ENCODE measurements around the gene FREM2. TPM values are rescaled to one million over a fixed set of nuclear protein-coding genes. Genes with fewer than 3 reads are reported as not detected.
A peak's percentile ranks its signal among the peaks of the same experiment; 100 is the strongest.

FREM2 gene
- total and polyA plus RNA-seq, 2 donors from 2014 or later = 3.6 to 16.9 TPM

DNA sequence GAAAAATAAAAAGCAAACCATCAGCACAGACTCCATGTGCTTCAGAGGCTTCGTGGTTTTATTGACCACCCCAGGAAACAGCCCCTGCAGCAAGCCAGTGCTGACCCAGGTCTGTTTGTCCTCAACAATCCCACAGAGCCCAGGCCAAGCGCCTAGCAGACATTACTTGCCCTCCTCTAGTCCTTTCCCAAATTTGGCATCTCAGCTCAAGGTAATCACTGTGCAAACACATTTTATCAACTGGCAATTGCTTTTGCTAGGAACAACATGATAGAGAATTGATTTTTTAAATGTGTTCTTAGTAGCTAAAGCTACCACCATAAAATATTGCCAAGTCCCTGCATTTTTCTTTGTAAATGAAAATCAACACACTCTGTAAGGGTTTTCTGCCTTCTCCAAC lies 182.0 kb downstream of the FREM2 start:
- FAIRE-seq = no peak
- TF ChIP-seq, protein P1, sequence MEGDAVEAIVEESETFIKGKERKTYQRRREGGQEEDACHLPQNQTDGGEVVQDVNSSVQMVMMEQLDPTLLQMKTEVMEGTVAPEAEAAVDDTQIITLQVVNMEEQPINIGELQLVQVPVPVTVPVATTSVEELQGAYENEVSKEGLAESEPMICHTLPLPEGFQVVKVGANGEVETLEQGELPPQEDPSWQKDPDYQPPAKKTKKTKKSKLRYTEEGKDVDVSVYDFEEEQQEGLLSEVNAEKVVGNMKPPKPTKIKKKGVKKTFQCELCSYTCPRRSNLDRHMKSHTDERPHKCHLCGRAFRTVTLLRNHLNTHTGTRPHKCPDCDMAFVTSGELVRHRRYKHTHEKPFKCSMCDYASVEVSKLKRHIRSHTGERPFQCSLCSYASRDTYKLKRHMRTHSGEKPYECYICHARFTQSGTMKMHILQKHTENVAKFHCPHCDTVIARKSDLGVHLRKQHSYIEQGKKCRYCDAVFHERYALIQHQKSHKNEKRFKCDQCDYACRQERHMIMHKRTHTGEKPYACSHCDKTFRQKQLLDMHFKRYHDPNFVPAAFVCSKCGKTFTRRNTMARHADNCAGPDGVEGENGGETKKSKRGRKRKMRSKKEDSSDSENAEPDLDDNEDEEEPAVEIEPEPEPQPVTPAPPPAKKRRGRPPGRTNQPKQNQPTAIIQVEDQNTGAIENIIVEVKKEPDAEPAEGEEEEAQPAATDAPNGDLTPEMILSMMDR (IDR thresholded peaks at IDR 0.05; ENCODE audit: borderline replicate concordance, extremely low read depth, insufficient read depth) = no peak
- DNase-seq = no peak

DNA sequence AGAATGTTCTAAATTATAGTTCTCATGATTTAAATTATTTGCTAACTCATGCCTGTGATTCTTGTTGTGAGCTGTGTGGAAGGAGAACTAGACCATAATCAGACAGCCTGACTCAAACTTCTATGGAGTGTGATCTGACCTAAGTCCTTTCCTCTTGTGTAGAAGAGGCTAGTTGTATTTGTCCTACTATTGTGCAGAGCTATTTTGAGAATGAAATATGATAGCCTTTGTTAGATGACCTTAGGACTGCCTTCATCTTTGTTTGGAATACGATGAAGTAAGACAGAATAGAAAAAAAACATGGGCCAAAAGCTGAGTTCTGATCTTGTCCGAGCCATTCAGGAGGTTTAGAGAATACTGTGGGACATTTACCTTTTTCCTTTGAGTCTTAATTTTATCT lies 184.4 kb downstream of the FREM2 start:
- no peak overlapping the region for H3K4me3 ChIP-seq (ENCODE audit: low read length in 3 of 3)
- no peaks in the 10 kb centered on the region for H3K27me3 ChIP-seq (ENCODE audit: control insufficient read depth, insufficient read depth, low read length)
- H3K4me1 ChIP-seq (ENCODE audit: control insufficient read depth in 2 of 3, insufficient read depth in 2 of 3, low read depth in 1 of 3, low read length in 3 of 3) = peaks cover 0 to 4% (median 0%) of the 10 kb centered on the region in 3 donors
- no peak for FAIRE-seq
- H3K9ac ChIP-seq (ENCODE audit: low read length in 3 of 3) = no peak overlapping the region
- no peak overlapping the region for H3K27ac ChIP-seq (ENCODE audit: low read depth in 2 of 2, low read length in 2 of 2)
- H3K9me3 ChIP-seq (ENCODE audit: control insufficient read depth in 2 of 3, insufficient read depth in 1 of 3, low read length in 3 of 3) = no peaks in the 10 kb centered on the region
- no peak for DNase-seq
- peaks cover 0 to 4% (median 3%) of the 10 kb centered on the region in 3 donors for H3K36me3 ChIP-seq (ENCODE audit: control insufficient read depth in 2 of 3, insufficient read depth in 3 of 3, low read length in 3 of 3)
- intact Hi-C loops (cut with DNase I) = no loop called here
- TF ChIP-seq, protein P1 (IDR thresholded peaks at IDR 0.05; ENCODE audit: borderline replicate concordance, extremely low read depth, insufficient read depth) = no peak

More for the DNA sequence above, 182.0 kb downstream of the FREM2 start:
- no peak overlapping the region for H3K4me3 ChIP-seq (ENCODE audit: low read length in 3 of 3)
- no peak overlapping the region for H3K9ac ChIP-seq (ENCODE audit: low read length in 3 of 3)
- no peaks in the 10 kb centered on the region for H3K9me3 ChIP-seq (ENCODE audit: control insufficient read depth in 2 of 3, insufficient read depth in 1 of 3, low read length in 3 of 3)
- H3K27me3 ChIP-seq (ENCODE audit: control insufficient read depth, insufficient read depth, low read length) = no peaks in the 10 kb centered on the region
- intact Hi-C loops (cut with DNase I) = no loop called here
- H3K36me3 ChIP-seq (ENCODE audit: control insufficient read depth in 2 of 3, insufficient read depth in 3 of 3, low read length in 3 of 3) = peaks cover 0 to 8% (median 0%) of the 10 kb centered on the region in 3 donors
- no peak overlapping the region for H3K27ac ChIP-seq (ENCODE audit: low read depth in 2 of 2, low read length in 2 of 2)
- H3K4me1 ChIP-seq (ENCODE audit: control insufficient read depth in 2 of 3, insufficient read depth in 2 of 3, low read depth in 1 of 3, low read length in 3 of 3) = peaks cover 0 to 4% (median 3%) of the 10 kb centered on the region in 3 donors

DNA sequence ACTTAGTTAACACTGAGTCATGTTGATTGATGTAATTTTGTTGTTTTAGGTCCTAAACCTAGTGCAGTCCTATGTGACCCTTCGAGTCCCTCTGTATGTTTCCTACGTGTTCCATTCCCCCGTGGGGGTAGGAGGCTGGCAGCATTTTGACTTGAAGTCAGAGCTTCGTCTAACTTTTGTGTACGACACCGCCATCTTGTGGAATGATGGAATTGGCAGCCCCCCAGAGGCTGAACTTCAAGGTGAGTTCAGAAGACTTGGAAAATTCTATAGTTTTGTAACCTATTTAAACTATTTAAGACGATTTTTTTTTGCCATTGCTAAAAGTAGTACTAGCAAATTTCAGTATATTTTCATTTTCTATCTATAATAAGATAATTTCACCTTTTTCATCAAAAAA lies 185.8 kb downstream of the FREM2 start:
- Histone ChIP-seq H3K9ac (ENCODE audit: low read length in 3 of 3) (no peak overlapping the region), H3K4me1 (ENCODE audit: control insufficient read depth in 2 of 3, insufficient read depth in 2 of 3, low read depth in 1 of 3, low read length in 3 of 3) (peaks cover 0 to 8% (median 4%) of the 10 kb centered on the region in 3 donors), H3K27ac (ENCODE audit: low read depth in 2 of 2, low read length in 2 of 2) (no peak overlapping the region), H3K27me3 (ENCODE audit: control insufficient read depth, insufficient read depth, low read length) (no peaks in the 10 kb centered on the region), H3K9me3 (ENCODE audit: control insufficient read depth in 2 of 3, insufficient read depth in 1 of 3, low read length in 3 of 3) (no peaks in the 10 kb centered on the region), H3K4me3 (ENCODE audit: low read length in 3 of 3) (no peak overlapping the region), H3K36me3 (ENCODE audit: control insufficient read depth in 2 of 3, insufficient read depth in 3 of 3, low read length in 3 of 3) (peaks cover 0 to 5% (median 4%) of the 10 kb centered on the region in 3 donors)
- TF ChIP-seq, protein P1 (IDR thresholded peaks at IDR 0.05; ENCODE audit: borderline replicate concordance, extremely low read depth, insufficient read depth) = peak; percentile 22
- FAIRE-seq (no peak), DNase-seq (peak in 4 of 5 donors; percentile 50 to 74 (median 68))
- intact Hi-C loops (cut with DNase I) = no loop called here
